ENCODE measurements around the gene SELENOO. TPM values are rescaled to one million over a fixed set of nuclear protein-coding genes. Genes with fewer than 3 reads are reported as not detected.

Gene SELENOO
- total and polyA plus RNA-seq, 4 experiments from 2014 or later, result 2.0 to 34.8 (median 20.2) TPM

DNA sequence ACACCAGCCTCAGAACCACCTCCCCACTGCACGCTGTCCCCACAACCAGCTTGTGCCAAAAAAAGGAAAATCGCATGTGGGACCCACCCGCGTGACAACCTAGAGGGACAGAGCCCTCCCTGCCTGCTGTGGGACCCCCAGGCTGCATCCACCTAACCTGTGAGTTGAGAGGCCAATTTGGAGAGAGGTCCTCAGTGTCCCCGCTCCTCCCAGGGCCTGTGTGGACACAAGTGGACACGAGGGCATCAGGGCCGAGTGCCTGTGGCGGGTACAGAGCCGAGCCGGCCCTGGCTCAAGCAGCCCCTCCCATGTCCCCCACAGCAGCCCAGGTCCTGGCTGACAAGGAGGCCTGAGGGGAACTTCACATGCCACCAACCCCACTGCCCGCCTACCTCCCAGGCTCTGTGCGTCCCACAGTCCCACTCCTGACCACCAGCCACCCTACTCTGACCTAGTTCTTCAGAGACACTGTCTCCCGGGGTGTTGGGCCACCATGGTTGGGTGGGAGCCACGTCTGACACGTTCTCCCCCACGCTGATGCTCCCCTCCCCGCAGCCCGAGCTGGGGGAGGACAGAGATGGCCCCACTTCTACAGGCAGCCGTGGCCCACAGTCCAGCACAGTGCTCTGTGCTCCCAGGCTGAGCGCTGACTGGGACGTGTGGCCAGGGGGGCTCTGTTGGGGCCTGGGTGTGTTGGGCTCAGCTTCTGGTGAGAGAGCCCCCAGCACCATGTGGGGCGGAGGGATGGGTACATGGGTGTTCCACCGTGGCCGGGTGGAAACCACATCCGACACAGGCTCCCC lies 19.2 kb downstream of the SELENOO start:
- intact Hi-C loops (cut with micrococcal nuclease), result no loop called here
- Mint-ChIP-seq H3K4me1 (peaks cover 0 to 4% (median 2%) of the 10 kb centered on the region in 4 donors), H3K9me3 (peaks cover 0 to 3% (median 0%) of the 10 kb centered on the region in 8 donors), H3K27ac (no peak overlapping the region), H3K4me3 (no peak overlapping the region), H3K36me3 (peaks cover 16 to 55% of the 10 kb centered on the region in 2 donors), H3K27me3 (no peaks in the 10 kb centered on the region)
- DNase-seq, result no peak
- POLR2A ChIA-PET (ENCODE audit: partially characterized antibody), result no interaction called here
- CTCF ChIA-PET (ENCODE audit: partially characterized antibody), result no interaction called here
- H3K36me3 ChIP-seq (ENCODE audit: insufficient read depth, low read length), result peaks cover 53% of the 10 kb centered on the region
- H3K9me3 ChIP-seq (ENCODE audit: control insufficient read depth in 1 of 2, low read length in 2 of 2), result no peaks in the 10 kb centered on the region
- H3K27ac ChIP-seq (ENCODE audit: low read depth, low read length), result no peak overlapping the region
- no peaks in the 10 kb centered on the region for H3K4me1 ChIP-seq (ENCODE audit: insufficient read depth, low read length)
- no peaks in the 10 kb centered on the region for H3K27me3 ChIP-seq (ENCODE audit: insufficient read depth, low read length)
- no peak overlapping the region for H3K4me3 ChIP-seq (ENCODE audit: low read length in 2 of 2)

DNA sequence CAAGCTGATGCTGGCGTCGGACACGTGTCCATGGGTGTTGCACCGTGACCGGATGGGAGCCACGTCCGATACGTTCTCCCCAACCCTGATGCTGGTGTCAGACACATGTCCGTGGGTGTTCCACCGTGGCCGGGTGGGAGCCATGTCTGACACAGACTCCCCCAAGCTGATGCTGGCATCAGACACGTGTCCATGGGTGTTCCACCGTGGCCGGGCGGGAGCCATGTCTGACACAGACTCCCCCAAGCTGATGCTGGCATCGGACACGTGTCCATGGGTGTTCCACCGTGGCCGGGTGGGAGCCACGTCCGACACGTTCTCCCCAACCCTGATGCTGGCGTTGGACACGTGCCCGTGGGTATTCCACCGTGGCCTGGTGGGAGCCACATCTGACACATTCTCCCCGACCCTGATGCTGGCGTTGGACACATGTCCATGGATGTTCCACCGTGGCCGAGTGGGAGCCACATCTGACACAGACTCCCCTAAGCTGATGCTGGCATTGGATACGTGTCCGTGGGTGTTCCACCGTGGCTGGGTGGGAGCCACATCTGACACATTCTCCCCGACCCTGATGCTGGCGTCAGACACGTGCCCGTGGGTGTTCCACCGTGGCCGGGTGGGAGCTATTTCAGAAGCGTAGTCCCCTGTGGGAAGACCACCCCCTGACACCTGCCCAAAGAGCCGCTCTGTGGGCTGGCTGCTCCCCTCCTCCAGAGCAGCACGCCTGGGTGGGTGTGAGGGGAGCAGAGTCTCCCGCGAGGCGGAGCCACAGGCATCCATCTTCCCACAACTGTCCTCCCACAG lies 20.0 kb downstream of the SELENOO start:
- H3K27me3 Mint-ChIP-seq, result no peaks in the 10 kb centered on the region
- H3K4me3 Mint-ChIP-seq, result no peak overlapping the region
- H3K9me3 Mint-ChIP-seq, result peaks cover 0 to 3% (median 0%) of the 10 kb centered on the region in 8 donors
- CTCF ChIA-PET (ENCODE audit: partially characterized antibody), result no interaction called here
- H3K36me3 ChIP-seq (ENCODE audit: insufficient read depth, low read length), result peaks cover 55% of the 10 kb centered on the region
- peaks cover 0 to 3% (median under 1%) of the 10 kb centered on the region in 4 donors for H3K4me1 Mint-ChIP-seq
- POLR2A ChIA-PET (ENCODE audit: partially characterized antibody), result no interaction called here
- no peaks in the 10 kb centered on the region for H3K27me3 ChIP-seq (ENCODE audit: insufficient read depth, low read length)
- peak overlapping the region in 1 of 7 donors; percentile 41 for H3K27ac Mint-ChIP-seq
- intact Hi-C loops (cut with micrococcal nuclease), result no loop called here
- peaks cover 17 to 53% of the 10 kb centered on the region in 2 donors for H3K36me3 Mint-ChIP-seq
- H3K9me3 ChIP-seq (ENCODE audit: control insufficient read depth in 1 of 2, low read length in 2 of 2), result no peaks in the 10 kb centered on the region
- H3K4me1 ChIP-seq (ENCODE audit: insufficient read depth, low read length), result no peaks in the 10 kb centered on the region
- no peak overlapping the region for H3K4me3 ChIP-seq (ENCODE audit: low read length in 2 of 2)
- H3K27ac ChIP-seq (ENCODE audit: low read depth, low read length), result no peak overlapping the region
- no peak for DNase-seq

DNA sequence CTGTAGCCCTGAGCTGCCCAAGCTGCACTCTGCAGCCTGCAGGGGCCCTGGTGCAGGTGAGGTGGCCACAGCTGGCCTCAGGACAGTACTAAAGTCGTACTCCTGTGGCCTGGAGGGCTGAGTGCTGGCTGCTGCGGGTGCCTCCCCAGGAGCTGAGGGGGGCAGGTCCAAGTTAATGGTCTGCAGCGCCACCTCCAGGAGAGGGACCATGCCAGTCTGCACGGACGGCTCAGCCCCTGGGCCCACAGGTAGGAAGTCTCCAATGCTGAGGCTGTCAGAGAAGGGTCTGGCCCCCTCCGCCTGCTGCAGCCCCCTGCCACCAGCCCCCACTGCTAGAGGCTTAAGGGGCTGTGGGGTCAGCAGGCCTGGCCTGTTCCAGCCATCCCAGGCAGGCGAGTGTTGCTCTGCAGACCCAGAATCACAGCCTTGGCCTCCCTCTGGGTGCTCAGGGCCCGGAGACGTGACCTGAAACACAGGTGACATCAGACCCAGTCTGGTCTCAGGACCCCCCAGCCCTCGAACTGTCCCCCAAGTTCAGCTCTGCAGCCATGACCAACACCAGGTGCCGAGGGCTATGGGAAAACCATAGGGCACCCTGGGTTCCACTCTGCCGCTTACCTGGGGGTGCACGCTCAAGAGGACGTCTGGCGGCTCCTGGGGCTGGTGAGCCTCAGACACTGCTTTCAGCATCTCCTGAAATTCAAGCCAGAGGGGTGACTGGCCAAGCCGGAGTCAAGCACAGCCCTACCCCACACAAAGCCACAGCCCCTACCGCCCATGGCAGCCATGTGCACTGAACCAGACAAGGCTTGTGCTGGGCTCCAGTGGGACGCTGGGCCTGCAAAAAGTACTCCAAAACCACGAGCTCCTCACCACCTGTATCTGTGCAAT lies 20.8 kb downstream of the SELENOO start:
- peaks cover 0 to 3% (median 0%) of the 10 kb centered on the region in 8 donors for H3K9me3 Mint-ChIP-seq
- H3K36me3 Mint-ChIP-seq, result peaks cover 13 to 52% of the 10 kb centered on the region in 2 donors
- Histone ChIP-seq H3K36me3 (ENCODE audit: insufficient read depth, low read length) (peaks cover 52% of the 10 kb centered on the region), H3K27me3 (ENCODE audit: insufficient read depth, low read length) (no peaks in the 10 kb centered on the region), H3K27ac (ENCODE audit: low read depth, low read length) (no peak overlapping the region), H3K4me1 (ENCODE audit: insufficient read depth, low read length) (no peaks in the 10 kb centered on the region), H3K9me3 (ENCODE audit: control insufficient read depth in 1 of 2, low read length in 2 of 2) (no peaks in the 10 kb centered on the region), H3K4me3 (ENCODE audit: low read length in 2 of 2) (no peak overlapping the region)
- H3K27ac Mint-ChIP-seq, result no peak overlapping the region
- no peaks in the 10 kb centered on the region for H3K27me3 Mint-ChIP-seq
- H3K4me3 Mint-ChIP-seq, result no peak overlapping the region
- intact Hi-C loops (cut with micrococcal nuclease), result no loop called here
- peak in 1 of 5 donors; percentile 28 for DNase-seq
- H3K4me1 Mint-ChIP-seq, result peaks cover 0 to 3% (median under 1%) of the 10 kb centered on the region in 4 donors
- CTCF ChIA-PET (ENCODE audit: partially characterized antibody), result no interaction called here
- POLR2A ChIA-PET (ENCODE audit: partially characterized antibody), result no interaction called here

DNA sequence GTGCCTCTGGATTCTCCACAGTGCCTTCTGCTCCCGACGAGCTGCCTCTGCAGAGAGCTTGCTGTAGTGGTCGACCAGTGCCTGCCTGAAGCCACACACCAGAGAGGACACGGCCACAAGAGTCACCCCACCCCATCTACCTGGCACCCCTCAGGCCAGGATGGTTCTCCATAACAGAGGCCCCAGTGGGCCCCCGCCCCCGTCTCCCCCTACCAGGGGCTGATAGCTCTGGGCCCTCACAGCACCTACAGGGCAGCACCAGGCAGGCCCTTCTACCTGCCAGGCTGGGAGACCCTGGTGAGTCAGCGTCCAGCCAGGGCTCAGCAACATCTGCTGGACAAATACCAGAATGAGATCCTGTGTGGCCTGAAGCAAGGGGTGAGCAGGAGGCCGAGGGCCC lies 21.7 kb downstream of the SELENOO start:
- H3K27me3 ChIP-seq (ENCODE audit: insufficient read depth, low read length), result no peaks in the 10 kb centered on the region
- peaks cover 10 to 55% of the 10 kb centered on the region in 2 donors for H3K36me3 Mint-ChIP-seq
- peaks cover 0 to 3% (median under 1%) of the 10 kb centered on the region in 4 donors for H3K4me1 Mint-ChIP-seq
- no peak overlapping the region for H3K27ac ChIP-seq (ENCODE audit: low read depth, low read length)
- H3K4me3 Mint-ChIP-seq, result no peak overlapping the region
- no peak for DNase-seq
- H3K4me1 ChIP-seq (ENCODE audit: insufficient read depth, low read length), result no peaks in the 10 kb centered on the region
- no peaks in the 10 kb centered on the region for H3K9me3 ChIP-seq (ENCODE audit: control insufficient read depth in 1 of 2, low read length in 2 of 2)
- no peak overlapping the region for H3K27ac Mint-ChIP-seq
- H3K4me3 ChIP-seq (ENCODE audit: low read length in 2 of 2), result no peak overlapping the region
- peaks cover 0 to 3% (median 0%) of the 10 kb centered on the region in 8 donors for H3K9me3 Mint-ChIP-seq
- no peaks in the 10 kb centered on the region for H3K27me3 Mint-ChIP-seq
- POLR2A ChIA-PET (ENCODE audit: partially characterized antibody), result no interaction called here
- CTCF ChIA-PET (ENCODE audit: partially characterized antibody), result no interaction called here
- intact Hi-C loops (cut with micrococcal nuclease), result no loop called here
- H3K36me3 ChIP-seq (ENCODE audit: insufficient read depth, low read length), result peaks cover 48% of the 10 kb centered on the region

DNA sequence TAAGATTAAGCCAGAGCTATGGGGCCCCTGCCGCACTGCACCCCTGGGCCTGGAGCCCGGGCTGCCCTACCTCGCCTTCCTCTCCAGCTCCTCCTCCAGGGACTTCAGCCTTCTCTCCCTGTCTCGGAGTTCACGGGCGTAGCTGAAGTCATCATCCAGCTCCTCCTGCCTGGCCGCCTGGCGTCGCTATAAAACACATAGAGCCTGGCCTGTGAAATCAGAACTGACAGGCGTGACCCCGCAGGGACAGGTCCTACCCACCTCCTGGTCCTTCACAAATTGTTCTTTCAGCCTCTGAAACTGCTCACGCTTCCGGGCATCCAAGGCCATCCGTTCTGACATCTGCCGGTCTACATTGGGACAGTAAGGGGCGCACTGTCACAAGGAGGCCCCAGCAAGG lies 23.3 kb downstream of the SELENOO start:
- DNase-seq, result no peak
- H3K27me3 ChIP-seq (ENCODE audit: insufficient read depth, low read length), result no peaks in the 10 kb centered on the region
- H3K4me1 ChIP-seq (ENCODE audit: insufficient read depth, low read length), result no peaks in the 10 kb centered on the region
- peaks cover 10 to 52% of the 10 kb centered on the region in 2 donors for H3K36me3 Mint-ChIP-seq
- H3K4me3 Mint-ChIP-seq, result no peak overlapping the region
- no peak overlapping the region for H3K4me3 ChIP-seq (ENCODE audit: low read length in 2 of 2)
- H3K27me3 Mint-ChIP-seq, result no peaks in the 10 kb centered on the region
- ChIA-PET POLR2A (ENCODE audit: partially characterized antibody) (no interaction called here), CTCF (ENCODE audit: partially characterized antibody) (interaction anchor here (1.1 kb wide), 1 partner anchor 18 kb away, joined by 3 read pairs; no protein-coding TSS in a partner anchor)
- H3K27ac Mint-ChIP-seq, result peak overlapping the region in 1 of 7 donors; percentile 55
- H3K4me1 Mint-ChIP-seq, result peaks cover 0 to 3% (median under 1%) of the 10 kb centered on the region in 4 donors
- H3K27ac ChIP-seq (ENCODE audit: low read depth, low read length), result no peak overlapping the region
- H3K36me3 ChIP-seq (ENCODE audit: insufficient read depth, low read length), result peaks cover 53% of the 10 kb centered on the region
- peaks cover 0 to 4% (median 0%) of the 10 kb centered on the region in 8 donors for H3K9me3 Mint-ChIP-seq
- no peaks in the 10 kb centered on the region for H3K9me3 ChIP-seq (ENCODE audit: control insufficient read depth in 1 of 2, low read length in 2 of 2)
- intact Hi-C loops (cut with micrococcal nuclease), result no loop called here

DNA sequence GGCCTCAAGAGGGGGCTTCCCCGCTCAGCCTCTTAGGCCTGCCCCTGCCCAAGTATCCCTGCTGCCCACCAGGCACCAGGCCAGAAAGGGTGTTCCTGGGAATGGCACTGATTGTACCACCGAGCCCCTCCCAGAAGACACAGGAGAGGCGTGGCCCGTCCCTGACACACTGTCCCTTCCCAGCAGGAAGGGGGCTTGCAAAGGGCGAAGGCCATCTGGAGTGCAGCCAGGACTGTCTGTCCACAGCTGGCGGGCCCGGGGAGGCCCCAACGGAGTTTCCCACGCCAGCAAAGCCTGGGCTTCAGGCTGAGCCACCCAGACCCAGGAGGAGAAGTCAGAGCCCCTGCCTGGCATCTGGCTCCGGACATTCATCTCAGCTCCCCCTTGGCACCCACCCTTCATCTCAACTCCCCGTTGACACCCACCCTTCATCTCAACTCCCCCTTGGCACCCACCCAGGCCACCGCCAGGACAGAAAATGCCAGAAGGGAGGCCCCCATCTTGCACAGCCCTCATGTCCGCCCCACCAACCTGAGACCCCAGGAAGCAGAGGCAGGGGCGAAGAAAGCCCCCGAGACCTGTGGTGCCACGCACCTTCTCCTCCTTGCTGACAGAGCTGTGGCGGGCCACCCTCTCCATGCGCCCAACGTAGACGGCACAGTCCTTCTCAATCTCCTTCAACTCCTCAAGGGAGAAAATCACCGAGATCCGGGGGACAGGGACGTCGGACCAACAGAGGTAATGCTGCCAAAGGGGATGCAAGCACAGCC lies 24.6 kb downstream of the SELENOO start:
- no peak overlapping the region for H3K4me3 ChIP-seq (ENCODE audit: low read length in 2 of 2)
- no peak for DNase-seq
- no peaks in the 10 kb centered on the region for H3K9me3 ChIP-seq (ENCODE audit: control insufficient read depth in 1 of 2, low read length in 2 of 2)
- H3K4me3 Mint-ChIP-seq, result no peak overlapping the region
- H3K27ac Mint-ChIP-seq, result no peak overlapping the region
- H3K36me3 Mint-ChIP-seq, result peaks cover 15 to 51% of the 10 kb centered on the region in 2 donors
- no peaks in the 10 kb centered on the region for H3K4me1 ChIP-seq (ENCODE audit: insufficient read depth, low read length)
- H3K36me3 ChIP-seq (ENCODE audit: insufficient read depth, low read length), result peaks cover 59% of the 10 kb centered on the region
- H3K4me1 Mint-ChIP-seq, result peaks cover 0 to 6% (median 1%) of the 10 kb centered on the region in 4 donors
- H3K9me3 Mint-ChIP-seq, result peaks cover 0 to 4% (median 0%) of the 10 kb centered on the region in 8 donors
- no peaks in the 10 kb centered on the region for H3K27me3 ChIP-seq (ENCODE audit: insufficient read depth, low read length)
- H3K27me3 Mint-ChIP-seq, result no peaks in the 10 kb centered on the region
- H3K27ac ChIP-seq (ENCODE audit: low read depth, low read length), result no peak overlapping the region
- CTCF ChIA-PET (ENCODE audit: partially characterized antibody), result interaction anchor here (1.4 kb wide), 1 partner anchor 15 kb away, joined by 3 read pairs; no protein-coding TSS in a partner anchor
- POLR2A ChIA-PET (ENCODE audit: partially characterized antibody), result no interaction called here
- intact Hi-C loops (cut with micrococcal nuclease), result no loop called here

All from CD4-positive, alpha-beta memory T cell (primary cell).